WTC11 (cell line): Measurements from ENCODE around the gene SHFL.

ENCODE experiments used
- ETV6 ChIP-seq: sonication (generic); formaldehyde crosslinking; IDR thresholded peaks from 2 replicates; pipeline ENCODE4 v1.8.1; 2022; ENCODE audit warnings: mild to moderate bottlenecking, missing genetic modification reagents
- TF ChIP-seq, protein P1 (sequence below): sonication (generic); formaldehyde crosslinking; IDR thresholded peaks from 2 replicates; pipeline ENCODE4 v1.8.1; 2023; ENCODE audit warnings: mild to moderate bottlenecking, missing genetic modification reagents
- TF ChIP-seq, protein P2 (sequence below): sonication (generic); formaldehyde crosslinking; IDR thresholded peaks from 2 replicates; pipeline ENCODE4 v1.8.1; 2023; ENCODE audit warnings: mild to moderate bottlenecking, moderate library complexity, missing genetic modification reagents

DNA sequence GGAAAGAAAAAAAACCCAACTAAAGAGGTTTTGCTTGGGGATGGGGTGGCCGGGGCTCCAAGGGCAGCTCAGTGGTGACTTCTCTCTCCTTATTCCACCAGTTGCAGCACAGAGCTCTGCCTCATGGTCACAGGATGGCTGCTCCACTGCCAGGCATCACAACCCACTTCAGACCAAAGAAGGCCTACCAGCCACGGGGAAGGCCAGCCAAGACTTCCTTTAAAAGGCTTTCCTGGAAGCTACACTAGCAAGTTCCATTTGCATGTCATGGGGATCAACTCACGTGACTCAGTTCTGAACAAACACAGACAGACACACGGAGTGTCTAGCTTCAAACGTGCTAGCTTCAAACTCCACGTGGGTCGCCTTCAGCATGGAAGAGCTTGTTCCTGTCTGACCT is 46.8 kb downstream of the SHFL start:
- TF ChIP-seq, protein P1, sequence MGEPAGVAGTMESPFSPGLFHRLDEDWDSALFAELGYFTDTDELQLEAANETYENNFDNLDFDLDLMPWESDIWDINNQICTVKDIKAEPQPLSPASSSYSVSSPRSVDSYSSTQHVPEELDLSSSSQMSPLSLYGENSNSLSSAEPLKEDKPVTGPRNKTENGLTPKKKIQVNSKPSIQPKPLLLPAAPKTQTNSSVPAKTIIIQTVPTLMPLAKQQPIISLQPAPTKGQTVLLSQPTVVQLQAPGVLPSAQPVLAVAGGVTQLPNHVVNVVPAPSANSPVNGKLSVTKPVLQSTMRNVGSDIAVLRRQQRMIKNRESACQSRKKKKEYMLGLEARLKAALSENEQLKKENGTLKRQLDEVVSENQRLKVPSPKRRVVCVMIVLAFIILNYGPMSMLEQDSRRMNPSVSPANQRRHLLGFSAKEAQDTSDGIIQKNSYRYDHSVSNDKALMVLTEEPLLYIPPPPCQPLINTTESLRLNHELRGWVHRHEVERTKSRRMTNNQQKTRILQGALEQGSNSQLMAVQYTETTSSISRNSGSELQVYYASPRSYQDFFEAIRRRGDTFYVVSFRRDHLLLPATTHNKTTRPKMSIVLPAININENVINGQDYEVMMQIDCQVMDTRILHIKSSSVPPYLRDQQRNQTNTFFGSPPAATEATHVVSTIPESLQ (CRISPR knock-in tag), result no peak
- no peak for TF ChIP-seq ETV6 (CRISPR knock-in tag)
- TF ChIP-seq, protein P2, sequence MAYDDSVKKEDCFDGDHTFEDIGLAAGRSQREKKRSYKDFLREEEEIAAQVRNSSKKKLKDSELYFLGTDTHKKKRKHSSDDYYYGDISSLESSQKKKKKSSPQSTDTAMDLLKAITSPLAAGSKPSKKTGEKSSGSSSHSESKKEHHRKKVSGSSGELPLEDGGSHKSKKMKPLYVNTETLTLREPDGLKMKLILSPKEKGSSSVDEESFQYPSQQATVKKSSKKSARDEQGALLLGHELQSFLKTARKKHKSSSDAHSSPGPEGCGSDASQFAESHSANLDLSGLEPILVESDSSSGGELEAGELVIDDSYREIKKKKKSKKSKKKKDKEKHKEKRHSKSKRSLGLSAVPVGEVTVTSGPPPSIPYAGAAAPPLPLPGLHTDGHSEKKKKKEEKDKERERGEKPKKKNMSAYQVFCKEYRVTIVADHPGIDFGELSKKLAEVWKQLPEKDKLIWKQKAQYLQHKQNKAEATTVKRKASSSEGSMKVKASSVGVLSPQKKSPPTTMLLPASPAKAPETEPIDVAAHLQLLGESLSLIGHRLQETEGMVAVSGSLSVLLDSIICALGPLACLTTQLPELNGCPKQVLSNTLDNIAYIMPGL, result no peak
